Smooth muscle cell (in vitro differentiated cells): Measurements from ENCODE around the gene MEGF11. TPM values are rescaled to one million over a fixed set of nuclear protein-coding genes. Genes with fewer than 3 reads are reported as not detected.

Experiments
- DNase-seq: peaks from one replicate; lab custom pipeline; 2025; ENCODE audit not compliant: unreplicated experiment; lab: John Stamatoyannopoulos, UW
- H2AFZ ChIP-seq: fragments of 200-600 bp; sonication (generic); 2 replicates; pipeline ENCODE4 v1.6.0; 2016; ENCODE audit warnings: antibody characterized with exemption, low read depth, mild to moderate bottlenecking
- H3F3A ChIP-seq: fragments of 200-600 bp; sonication (generic); 2 replicates; pipeline ENCODE4 v1.6.0; 2017; ENCODE audit warnings: antibody characterized with exemption, low read depth
- H3K27ac ChIP-seq: fragments of 200-600 bp; sonication (generic); 2 replicates; pipeline ENCODE4 v1.5.1; 2016; ENCODE audit warnings: low read depth, mild to moderate bottlenecking
- H3K27me3 ChIP-seq: fragments of 200-600 bp; sonication (generic); 2 replicates; pipeline ENCODE4 v1.6.1; 2016; ENCODE audit warnings: low read depth, mild to moderate bottlenecking
- H3K36me3 ChIP-seq: fragments of 200-600 bp; sonication (generic); 2 replicates; pipeline ENCODE4 v1.5.1; 2016; ENCODE audit warnings: low read depth
- H3K4me1 ChIP-seq: fragments of 200-600 bp; sonication (generic); 2 replicates; pipeline ENCODE4 v1.5.1; 2016; ENCODE audit warnings: low read depth
- H3K4me2 ChIP-seq: fragments of 200-600 bp; sonication (generic); 2 replicates; pipeline ENCODE4 v1.6.0; 2016; ENCODE audit warnings: mild to moderate bottlenecking
- H3K4me3 ChIP-seq: fragments of 200-600 bp; sonication (generic); 2 replicates; pipeline ENCODE4 v1.5.1; 2016; ENCODE audit warnings: mild to moderate bottlenecking
- H3K79me2 ChIP-seq: fragments of 200-600 bp; sonication (generic); 2 replicates; pipeline ENCODE4 v1.6.0; 2016; ENCODE audit warnings: low read depth, mild to moderate bottlenecking
- H3K9ac ChIP-seq: fragments of 200-600 bp; sonication (generic); 2 replicates; pipeline ENCODE4 v1.6.0; 2016; ENCODE audit warnings: low read depth
- H3K9me3 ChIP-seq: fragments of 200-600 bp; sonication (generic); replicated peaks from 2 replicates; pipeline ENCODE4 v1.5.1; 2016; ENCODE audit warnings: low read depth
- H4K20me1 ChIP-seq: fragments of 200-600 bp; sonication (generic); 2 replicates; pipeline ENCODE4 v1.6.0; 2016; ENCODE audit warnings: low read depth
- CTCF ChIP-seq: fragments of 200-600 bp; sonication (generic); IDR thresholded peaks from 2 replicates; pipeline ENCODE4 v1.5.1; 2017; ENCODE audit warnings: borderline replicate concordance, mild to moderate bottlenecking, antibody characterized with exemption; ENCODE audit not compliant: insufficient read depth, poor library complexity, severe bottlenecking
- WGBS: methylation state at CpG from one replicate; pipeline ENCODE4 v1.1.7; 2016; ENCODE audit warnings: low lambda C conversion rate; 5-methylcytosine and 5-hydroxymethylcytosine counted together
- polyA plus RNA-seq: library from polyadenylated mRNA; unstranded; fragments of >200 nt; fragmentation: Nextera tagmentation; extraction: Ambion mirVana; gene quantifications from 2 replicates; pipeline ENCODE4 v1.2.1, GENCODE V29; 2016
- total RNA-seq: library from RNA; depleted of rRNA; stranded (reverse); fragments of >200 nt; gene quantifications from 2 replicates; pipeline ENCODE4 v1.2.3, GENCODE V29; 2014

MEGF11 gene
- total and polyA plus RNA-seq, 2 experiments from 2014 or later: 0.08 TPM; not detected in 1

GRCh38 chr15:66043264-66043663 lies 210.3 kb downstream of the MEGF11 start:
- no peak overlapping the region for H3K4me3 ChIP-seq
- no peak for DNase-seq
- no peaks in the 10 kb centered on the region for H3K36me3 ChIP-seq
- H3K9ac ChIP-seq: no peak overlapping the region
- H3K4me1 ChIP-seq: no peaks in the 10 kb centered on the region
- no peak overlapping the region for H3K27ac ChIP-seq
- TF ChIP-seq CTCF: no peak
- 60% methylated on average over 8 of the region's 8 CpGs for WGBS
- H3K27me3 ChIP-seq: no peaks in the 10 kb centered on the region
- H3F3A ChIP-seq: no peaks in the 10 kb centered on the region
- no peak overlapping the region for H3K4me2 ChIP-seq
- H3K79me2 ChIP-seq: no peaks in the 10 kb centered on the region
- no peaks in the 10 kb centered on the region for H4K20me1 ChIP-seq
- no peak overlapping the region for H2AFZ ChIP-seq
- H3K9me3 ChIP-seq: no peaks in the 10 kb centered on the region

- no peak for DNase-seq
- Histone ChIP-seq H3K4me3 (no peak overlapping the region), H3K79me2 (no peaks in the 10 kb centered on the region), H3K27ac (no peak overlapping the region), H3K4me2 (no peak overlapping the region), H3F3A (no peaks in the 10 kb centered on the region), H3K9me3 (no peaks in the 10 kb centered on the region), H3K36me3 (no peaks in the 10 kb centered on the region), H3K4me1 (no peaks in the 10 kb centered on the region), H4K20me1 (no peaks in the 10 kb centered on the region), H3K9ac (no peak overlapping the region), H3K27me3 (no peaks in the 10 kb centered on the region), H2AFZ (no peak overlapping the region)
- no peak for TF ChIP-seq CTCF
- 48% methylated on average over 5 of the region's 5 CpGs for WGBS
These were observed 210.9 kb downstream of the MEGF11 start for GRCh38 chr15:66042624-66043023.

GRCh38 chr15:66041276-66041675 lies 212.3 kb downstream of the MEGF11 start:
- Histone ChIP-seq H3K27me3 (no peaks in the 10 kb centered on the region), H3K9me3 (no peaks in the 10 kb centered on the region), H3K9ac (no peak overlapping the region), H3K79me2 (no peaks in the 10 kb centered on the region), H3K4me1 (no peaks in the 10 kb centered on the region), H3K36me3 (no peaks in the 10 kb centered on the region), H3F3A (no peaks in the 10 kb centered on the region), H3K27ac (no peak overlapping the region), H2AFZ (no peak overlapping the region), H4K20me1 (no peaks in the 10 kb centered on the region), H3K4me3 (no peak overlapping the region), H3K4me2 (no peak overlapping the region)
- 91% methylated on average over 6 of the region's 6 CpGs for WGBS
- TF ChIP-seq CTCF: no peak
- no peak for DNase-seq

GRCh38 chr15:66040211-66040892 lies 213.2 kb downstream of the MEGF11 start:
- Histone ChIP-seq H3K4me3 (no peak overlapping the region), H3K27ac (no peak overlapping the region), H3F3A (no peaks in the 10 kb centered on the region), H3K9ac (no peak overlapping the region), H3K27me3 (peaks cover 5% of the 10 kb centered on the region), H3K4me2 (no peak overlapping the region), H3K79me2 (no peaks in the 10 kb centered on the region), H3K4me1 (no peaks in the 10 kb centered on the region), H2AFZ (no peak overlapping the region), H3K9me3 (no peaks in the 10 kb centered on the region), H4K20me1 (no peaks in the 10 kb centered on the region), H3K36me3 (no peaks in the 10 kb centered on the region)
- no peak for DNase-seq
- WGBS: 76% methylated on average over 10 of the region's 10 CpGs
- TF ChIP-seq CTCF: no peak
